Naive thymus-derived CD4-positive, alpha-beta T cell (primary cell): ENCODE measurements around the gene IFT122. TPM values are rescaled to one million over a fixed set of nuclear protein-coding genes. Genes with fewer than 3 reads are reported as not detected.

Experiments
- ATAC-seq: fragments of 150-1000 bp; cut with Tn5 transposase; 2 replicates; pipeline ENCODE4 v1.10.0; 2021; ENCODE audit warnings: mild to moderate bottlenecking, moderate library complexity
- CTCF ChIA-PET: fragments of 350-600 bp; sonication (Branson Sonifier 250); formaldehyde crosslinking; loops from one replicate; lab custom pipeline; 2021; ENCODE audit warnings: antibody characterized with exemption; lab: Charles Lee
- POLR2A ChIA-PET: fragments of 350-600 bp; sonication (Branson Sonifier 250); formaldehyde crosslinking; loops from one replicate; lab custom pipeline; 2021; ENCODE audit warnings: antibody characterized with exemption, inconsistent platforms; lab: Charles Lee
- DNase-seq, 9 donors: peaks; one replicate each; pipeline versions ENCODE4 v3.0.0 to v3.0.0-alpha.2; 2020 to 2022; ENCODE audit warnings: mixed read lengths in 1 of 9
- H3K27ac ChIP-seq: one replicate; pipeline ENCODE4 v1.7.0; 2013; ENCODE audit warnings: mild to moderate bottlenecking, low read depth, low read length, moderate library complexity
- H3K27me3 ChIP-seq, 2 donors: one replicate each; pipeline ENCODE4 v1.7.0; 2013; ENCODE audit warnings: low read length in 2 of 2, mild to moderate bottlenecking in 2 of 2, moderate library complexity in 2 of 2; ENCODE audit not compliant: control insufficient read depth in 2 of 2, insufficient read depth in 2 of 2
- H3K36me3 ChIP-seq, 3 experiments: 1 replicate in 2 of 3; 2 replicates in 1 of 3; pipeline ENCODE4 v1.7.0; 2013; ENCODE audit warnings: low read length in 3 of 3, mild to moderate bottlenecking in 3 of 3, moderate library complexity in 1 of 3; ENCODE audit not compliant: insufficient read depth in 3 of 3, control insufficient read depth in 2 of 3
- H3K4me1 ChIP-seq, 2 donors: one replicate each; pipeline ENCODE4 v1.7.0; 2013; ENCODE audit warnings: low read length in 2 of 2, mild to moderate bottlenecking in 2 of 2, moderate library complexity in 1 of 2; ENCODE audit not compliant: control insufficient read depth in 2 of 2, insufficient read depth in 2 of 2
- H3K4me3 ChIP-seq: 2 replicates; pipeline ENCODE4 v1.7.0; 2013; ENCODE audit warnings: mild to moderate bottlenecking, low read length
- H3K9me3 ChIP-seq, 3 experiments: 1 replicate in 2 of 3; 2 replicates in 1 of 3; pipeline ENCODE4 v1.7.0; 2013; ENCODE audit warnings: low read length in 3 of 3; ENCODE audit not compliant: control insufficient read depth in 2 of 3
- H3K27ac Mint-ChIP-seq, 9 donors: one replicate each; pipeline ENCODE4 v1.8.0; 2020 to 2022; ENCODE audit warnings: mixed read lengths in 9 of 9, mild to moderate bottlenecking in 8 of 9, moderate library complexity in 5 of 9, inconsistent platforms in 2 of 9
- H3K27me3 Mint-ChIP-seq, 5 donors: one replicate each; pipeline ENCODE4 v1.8.0; 2021 to 2022; ENCODE audit warnings: mixed read lengths in 5 of 5, mild to moderate bottlenecking in 1 of 5
- H3K36me3 Mint-ChIP-seq, 5 donors: one replicate each; pipeline ENCODE4 v1.8.0; 2020 to 2022; ENCODE audit warnings: mixed read lengths in 5 of 5, mild to moderate bottlenecking in 3 of 5, inconsistent platforms in 1 of 5
- H3K4me1 Mint-ChIP-seq, 7 donors: one replicate each; pipeline ENCODE4 v1.8.0; 2020 to 2022; ENCODE audit warnings: mixed read lengths in 7 of 7, mild to moderate bottlenecking in 3 of 7, inconsistent platforms in 1 of 7
- H3K4me3 Mint-ChIP-seq, 10 donors: one replicate each; pipeline ENCODE4 v1.8.0; 2020 to 2022; ENCODE audit warnings: mild to moderate bottlenecking in 10 of 10, mixed read lengths in 10 of 10, moderate library complexity in 6 of 10, inconsistent platforms in 2 of 10
- H3K9me3 Mint-ChIP-seq, 11 donors: one replicate each; pipeline ENCODE4 v1.8.0; 2020 to 2022; ENCODE audit warnings: mixed read lengths in 11 of 11, mild to moderate bottlenecking in 4 of 11, inconsistent platforms in 1 of 11, moderate library complexity in 1 of 11
- intact Hi-C, 2 donors: fragments of 100-400 bp; cut with micrococcal nuclease; formaldehyde crosslinking; loops; one replicate each; pipeline ENCODE4 v1.15.1; 2023
- polyA plus RNA-seq, 2 donors: library from polyadenylated mRNA; unstranded; fragments of 300-500 nt; fragmentation: Illumina TruSeq; gene quantifications; one replicate each; pipeline ENCODE4 v1.2.3, GENCODE V29; 2021
- total RNA-seq, 6 experiments: library from RNA in 5 of 6; stranded (reverse) in 5 of 6; gene quantifications; 1 replicate in 5 of 6; 2 replicates in 1 of 6; pipeline ENCODE4 v1.2.3 and lab custom pipeline; 2021 to 2026

Gene IFT122
- total and polyA plus RNA-seq, 7 experiments from 2014 or later, result 3.3 to 25.2 (median 17.7) TPM

DNA sequence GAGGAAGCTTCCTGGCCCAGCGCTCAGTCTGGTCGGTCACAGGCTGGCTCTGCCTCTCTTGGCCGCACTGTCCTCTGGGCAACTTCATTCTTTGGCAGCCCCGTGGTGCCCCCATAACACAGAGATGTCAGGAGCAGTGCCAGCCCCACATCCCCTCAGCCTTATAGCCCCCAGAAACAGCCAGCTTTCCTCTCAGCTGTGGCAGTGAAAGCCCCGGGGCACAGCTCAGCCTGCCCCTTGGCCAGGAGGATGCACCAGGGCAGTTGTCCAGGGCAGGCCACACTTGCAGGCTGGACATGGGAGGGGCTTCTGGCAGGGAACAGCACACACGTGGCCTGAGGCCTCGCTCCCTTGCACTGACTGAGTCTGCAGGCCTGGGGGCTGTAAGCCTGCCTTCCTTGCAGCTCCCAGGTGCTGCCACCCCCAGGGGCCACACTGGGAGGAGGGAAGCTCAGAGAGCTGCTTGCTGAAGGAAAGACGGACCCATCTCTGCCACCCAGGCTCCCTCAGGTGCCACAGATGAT is 78.1 kb downstream of the IFT122 start:
- ChIA-PET POLR2A (no interaction called here), CTCF (no interaction called here)
- H3K27ac Mint-ChIP-seq, result no peak overlapping the region
- intact Hi-C loops, result no loop called here
- Histone ChIP-seq H3K36me3 (peaks cover 0 to 5% (median 0%) of the 10 kb centered on the region in 3 experiments), H3K27ac (no peak overlapping the region), H3K4me1 (no peaks in the 10 kb centered on the region), H3K9me3 (no peaks in the 10 kb centered on the region), H3K4me3 (no peak overlapping the region), H3K27me3 (no peaks in the 10 kb centered on the region)
- no peak overlapping the region for H3K4me3 Mint-ChIP-seq
- H3K36me3 Mint-ChIP-seq, result peaks cover 0 to 21% (median 3%) of the 10 kb centered on the region in 5 donors
- H3K4me1 Mint-ChIP-seq, result no peaks in the 10 kb centered on the region
- DNase-seq (no peak), ATAC-seq (no peak)
- peaks cover 0 to 2% (median 0%) of the 10 kb centered on the region in 11 donors for H3K9me3 Mint-ChIP-seq
- no peaks in the 10 kb centered on the region for H3K27me3 Mint-ChIP-seq

DNA sequence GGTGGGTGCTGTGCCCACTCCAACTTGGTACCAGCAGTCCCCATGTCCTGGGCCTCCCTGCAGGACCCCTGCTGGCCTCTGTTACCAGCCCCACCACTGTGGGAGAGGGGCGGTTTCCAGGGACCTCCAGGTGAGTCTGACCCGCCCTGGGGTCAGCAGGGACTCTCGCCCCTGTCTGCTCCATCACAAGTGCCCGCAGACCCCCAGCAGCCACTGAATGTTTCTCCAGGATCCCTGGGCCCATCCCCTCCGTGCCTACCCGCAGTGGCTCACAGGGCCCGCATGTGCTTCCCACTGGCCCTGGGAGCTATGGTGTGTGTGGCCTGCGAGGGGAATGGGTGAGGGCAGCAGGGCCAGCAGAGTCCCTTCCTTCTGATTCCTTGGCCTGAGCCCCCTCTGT is 78.6 kb downstream of the IFT122 start:
- Mint-ChIP-seq H3K27me3 (no peaks in the 10 kb centered on the region), H3K27ac (no peak overlapping the region), H3K36me3 (peaks cover 0 to 21% (median 3%) of the 10 kb centered on the region in 5 donors), H3K9me3 (peaks cover 0 to 4% (median 0%) of the 10 kb centered on the region in 11 donors), H3K4me1 (peaks cover 0 to 2% (median 0%) of the 10 kb centered on the region in 7 donors), H3K4me3 (no peak overlapping the region)
- no peak overlapping the region for H3K27ac ChIP-seq
- H3K4me3 ChIP-seq, result no peak overlapping the region
- H3K4me1 ChIP-seq, result no peaks in the 10 kb centered on the region
- POLR2A ChIA-PET, result interaction anchor here (0.5 kb wide), 1 partner anchor 81 kb away, joined by 3 read pairs; no protein-coding TSS in a partner anchor
- intact Hi-C loops, result no loop called here
- H3K9me3 ChIP-seq, result no peaks in the 10 kb centered on the region
- no peaks in the 10 kb centered on the region for H3K27me3 ChIP-seq
- no peak for DNase-seq
- CTCF ChIA-PET, result no interaction called here
- peaks cover 0 to 5% (median 0%) of the 10 kb centered on the region in 3 experiments for H3K36me3 ChIP-seq
- no peak for ATAC-seq

DNA sequence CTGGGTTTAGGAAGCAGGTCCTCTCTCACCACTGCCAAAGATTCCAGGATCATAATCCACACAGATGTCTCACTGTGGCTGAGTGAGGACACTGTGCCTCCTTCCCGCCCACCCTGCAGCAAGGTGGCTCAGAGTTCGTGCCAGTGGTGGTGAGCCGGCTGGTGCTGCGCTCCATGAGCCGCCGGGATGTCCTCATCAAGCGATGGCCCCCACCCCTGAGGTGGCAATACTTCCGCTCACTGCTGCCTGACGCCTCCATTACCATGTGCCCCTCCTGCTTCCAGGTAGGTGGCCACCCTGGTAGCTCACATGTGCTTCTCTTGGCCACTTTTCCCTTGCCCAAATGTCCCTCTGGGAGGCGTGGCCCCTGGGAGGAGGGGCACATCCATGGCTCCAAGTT is 79.4 kb downstream of the IFT122 start:
- Histone ChIP-seq H3K4me3 (no peak overlapping the region), H3K9me3 (no peaks in the 10 kb centered on the region), H3K4me1 (no peaks in the 10 kb centered on the region), H3K27ac (no peak overlapping the region), H3K27me3 (no peaks in the 10 kb centered on the region), H3K36me3 (peaks cover 0 to 5% (median 0%) of the 10 kb centered on the region in 3 experiments)
- peaks cover 0 to 2% (median 0%) of the 10 kb centered on the region in 7 donors for H3K4me1 Mint-ChIP-seq
- no peak overlapping the region for H3K4me3 Mint-ChIP-seq
- H3K9me3 Mint-ChIP-seq, result peaks cover 0 to 4% (median 0%) of the 10 kb centered on the region in 11 donors
- intact Hi-C loops, result no loop called here
- H3K27me3 Mint-ChIP-seq, result no peaks in the 10 kb centered on the region
- ChIA-PET CTCF (no interaction called here), POLR2A (no interaction called here)
- peaks cover 0 to 21% (median 3%) of the 10 kb centered on the region in 5 donors for H3K36me3 Mint-ChIP-seq
- H3K27ac Mint-ChIP-seq, result no peak overlapping the region
- DNase-seq, result no peak
- no peak for ATAC-seq

DNA sequence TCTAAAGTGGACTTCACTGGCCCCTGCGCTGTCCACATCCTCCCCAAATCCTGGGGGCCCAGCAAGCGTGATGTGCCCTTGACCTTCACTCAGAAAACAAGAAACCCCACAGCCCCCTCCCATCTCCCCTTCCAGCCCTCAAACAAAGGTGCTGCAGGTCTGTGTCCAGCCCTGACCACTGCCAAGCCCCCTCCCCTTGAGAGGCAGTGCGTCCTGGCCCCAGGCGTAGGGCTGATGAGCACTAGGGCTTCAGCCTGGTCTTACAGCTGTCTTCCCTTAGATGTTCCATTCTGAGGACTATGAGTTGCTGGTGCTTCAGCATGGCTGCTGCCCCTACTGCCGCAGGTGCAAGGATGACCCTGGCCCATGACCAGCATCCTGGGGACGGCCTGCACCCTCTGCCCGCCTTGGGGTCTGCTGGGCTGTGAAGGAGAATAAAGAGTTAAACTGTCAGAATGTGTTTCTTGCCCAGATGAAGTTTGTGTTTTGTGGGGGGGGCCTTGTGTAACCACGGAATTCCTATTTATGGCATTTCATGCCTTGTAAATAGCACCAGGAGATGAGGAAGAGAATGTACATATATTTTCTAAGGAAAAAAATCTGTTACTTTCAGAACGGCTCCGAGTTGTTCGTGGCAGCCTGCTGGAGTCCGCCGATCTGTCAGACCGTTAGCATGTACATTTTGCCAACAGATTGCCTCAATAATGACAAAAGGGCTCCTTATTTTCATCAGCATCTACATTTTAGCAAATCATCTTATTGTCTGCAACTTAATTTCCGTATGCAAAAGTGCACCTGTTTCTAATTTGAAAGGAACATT is 80.1 kb downstream of the IFT122 start:
- Mint-ChIP-seq H3K36me3 (peaks cover 0 to 21% (median 3%) of the 10 kb centered on the region in 5 donors), H3K4me1 (peaks cover 0 to 2% (median 0%) of the 10 kb centered on the region in 7 donors), H3K9me3 (peaks cover 0 to 4% (median 0%) of the 10 kb centered on the region in 11 donors), H3K27me3 (no peaks in the 10 kb centered on the region), H3K4me3 (no peak overlapping the region), H3K27ac (peak overlapping the region in 1 of 9 donors; percentile 56)
- POLR2A ChIA-PET, result no interaction called here
- Histone ChIP-seq H3K9me3 (no peaks in the 10 kb centered on the region), H3K4me1 (no peaks in the 10 kb centered on the region), H3K27me3 (no peaks in the 10 kb centered on the region), H3K4me3 (no peak overlapping the region), H3K27ac (no peak overlapping the region), H3K36me3 (peaks cover 0 to 5% (median 0%) of the 10 kb centered on the region in 3 experiments)
- CTCF ChIA-PET, result no interaction called here
- DNase-seq, result no peak
- intact Hi-C loops, result no loop called here
- ATAC-seq, result no peak

DNA sequence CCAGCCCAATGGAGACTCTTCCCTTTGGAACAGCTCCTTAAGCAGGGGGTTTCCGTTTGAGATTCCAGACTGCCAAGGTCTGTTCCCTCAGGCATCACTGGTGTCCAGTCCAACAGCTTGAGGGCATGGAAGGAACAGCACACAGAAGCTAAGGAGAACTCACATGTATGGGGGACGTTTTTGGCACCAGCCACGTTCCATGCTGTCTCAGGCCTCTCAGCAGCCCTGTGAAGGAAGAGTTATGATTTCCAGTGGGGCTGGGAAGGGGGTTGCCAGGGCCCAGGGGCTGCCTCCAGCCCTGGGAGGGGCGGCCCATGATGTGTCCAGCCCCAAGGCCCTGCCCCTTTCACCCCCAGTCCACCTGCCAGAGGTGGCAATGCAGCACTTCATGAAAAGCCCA is 80.9 kb downstream of the IFT122 start:
- no peak overlapping the region for H3K4me3 ChIP-seq
- peaks cover 0 to 4% (median 0%) of the 10 kb centered on the region in 3 experiments for H3K36me3 ChIP-seq
- no peaks in the 10 kb centered on the region for H3K9me3 ChIP-seq
- peaks cover 0 to 2% (median 0%) of the 10 kb centered on the region in 7 donors for H3K4me1 Mint-ChIP-seq
- no peak overlapping the region for H3K27ac ChIP-seq
- intact Hi-C loops, result no loop called here
- DNase-seq, result no peak
- no peaks in the 10 kb centered on the region for H3K27me3 Mint-ChIP-seq
- no peak overlapping the region for H3K4me3 Mint-ChIP-seq
- ChIA-PET CTCF (no interaction called here), POLR2A (no interaction called here)
- no peak overlapping the region for H3K27ac Mint-ChIP-seq
- ATAC-seq, result no peak
- no peaks in the 10 kb centered on the region for H3K27me3 ChIP-seq
- peaks cover 0 to 4% (median 0%) of the 10 kb centered on the region in 11 donors for H3K9me3 Mint-ChIP-seq
- no peaks in the 10 kb centered on the region for H3K4me1 ChIP-seq
- peaks cover 0 to 18% (median 3%) of the 10 kb centered on the region in 5 donors for H3K36me3 Mint-ChIP-seq

DNA sequence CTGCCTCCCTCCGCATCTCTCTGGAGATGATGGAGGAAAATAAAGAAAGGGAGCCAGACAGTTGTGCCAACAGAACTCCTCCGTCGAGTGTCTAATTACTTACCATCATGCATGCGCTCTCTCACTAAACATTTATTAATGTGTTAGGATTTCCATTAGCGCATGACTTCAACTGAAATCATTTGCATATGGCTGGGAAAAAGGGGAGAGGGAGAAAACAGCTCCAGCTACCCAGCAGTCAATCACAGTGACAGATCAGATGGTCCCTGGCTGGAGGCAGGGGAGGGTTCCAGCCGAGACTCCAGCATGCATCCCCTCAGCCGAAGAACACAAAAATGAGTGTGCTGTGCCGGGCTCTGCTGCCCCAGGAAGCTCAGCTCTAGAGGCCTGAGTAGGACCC is 81.6 kb downstream of the IFT122 start:
- Mint-ChIP-seq H3K36me3 (peaks cover 0 to 12% (median 3%) of the 10 kb centered on the region in 5 donors), H3K27ac (peak overlapping the region in 1 of 9 donors; percentile 46), H3K4me3 (no peak overlapping the region), H3K27me3 (no peaks in the 10 kb centered on the region), H3K9me3 (peaks cover 0 to 4% (median 0%) of the 10 kb centered on the region in 11 donors), H3K4me1 (peaks cover 0 to 2% (median 0%) of the 10 kb centered on the region in 7 donors)
- intact Hi-C loops, result no loop called here
- Histone ChIP-seq H3K4me1 (no peaks in the 10 kb centered on the region), H3K36me3 (no peaks in the 10 kb centered on the region), H3K4me3 (no peak overlapping the region), H3K27me3 (no peaks in the 10 kb centered on the region), H3K9me3 (no peaks in the 10 kb centered on the region), H3K27ac (no peak overlapping the region)
- DNase-seq (no peak), ATAC-seq (no peak)
- POLR2A ChIA-PET, result no interaction called here
- CTCF ChIA-PET, result no interaction called here
